ENCODE results near the gene KMO.

Gene KMO

GRCh38 chr1:241596633-241597032 lies 64.5 kb downstream of the KMO start:
- no peak for DNase-seq (ENCODE audit: low read depth)

- DNase-seq (ENCODE audit: low read depth), result no peak
Measured at GRCh38 chr1:241598249-241598648, 66.1 kb downstream of the KMO start.

- no peak for DNase-seq (ENCODE audit: low read depth)
Measured at GRCh38 chr1:241600496-241600901, 68.3 kb downstream of the KMO start.

- DNase-seq (ENCODE audit: low read depth), result no peak
Measured at GRCh38 chr1:241603731-241604245, 71.6 kb downstream of the KMO start.

- no peak for DNase-seq (ENCODE audit: low read depth)
Measured at GRCh38 chr1:241605146-241605805, 73.1 kb downstream of the KMO start.

- DNase-seq (ENCODE audit: low read depth), result no peak
Measured at GRCh38 chr1:241606544-241606943, 74.4 kb downstream of the KMO start.

- no peak for DNase-seq (ENCODE audit: low read depth)
Measured at GRCh38 chr1:241607497-241607896, 75.3 kb downstream of the KMO start.

GRCh38 chr1:241608379-241609033 lies 76.3 kb downstream of the KMO start:
- no peak for DNase-seq (ENCODE audit: low read depth)

GRCh38 chr1:241610056-241610815 lies 78.1 kb downstream of the KMO start:
- no peak for DNase-seq (ENCODE audit: low read depth)

- DNase-seq (ENCODE audit: low read depth), result no peak
Measured at GRCh38 chr1:241611063-241611462, 78.9 kb downstream of the KMO start.

- DNase-seq (ENCODE audit: low read depth), result no peak
Measured at GRCh38 chr1:241611736-241612135, 79.6 kb downstream of the KMO start.

GRCh38 chr1:241612533-241613477 lies 80.6 kb downstream of the KMO start:
- no peak for DNase-seq (ENCODE audit: low read depth)

GRCh38 chr1:241614144-241614543 lies 82.0 kb downstream of the KMO start:
- no peak for DNase-seq (ENCODE audit: low read depth)

- no peak for DNase-seq (ENCODE audit: low read depth)
Measured at GRCh38 chr1:241614572-241614971, 82.4 kb downstream of the KMO start.

- DNase-seq (ENCODE audit: low read depth), result no peak
Measured at GRCh38 chr1:241615043-241615974, 83.1 kb downstream of the KMO start.

- no peak for DNase-seq (ENCODE audit: low read depth)
Measured at GRCh38 chr1:241617426-241617825, 85.2 kb downstream of the KMO start.

- no peak for DNase-seq (ENCODE audit: low read depth)
Measured at GRCh38 chr1:241622669-241623068, 90.5 kb downstream of the KMO start.

GRCh38 chr1:241624935-241625334 lies 92.8 kb downstream of the KMO start:
- no peak for DNase-seq (ENCODE audit: low read depth)

GRCh38 chr1:241627453-241628259 lies 95.5 kb downstream of the KMO start:
- DNase-seq (ENCODE audit: low read depth), result no peak

- no peak for DNase-seq (ENCODE audit: low read depth)
Measured at GRCh38 chr1:241630005-241630404, 97.8 kb downstream of the KMO start.

Data from activated T-cell treated with anti-CD3 and anti-CD28 coated beads for 24 hours (primary cell).